KMS-11 (cell line): ENCODE results near the gene DSG2.

ENCODE experiments used
- H2AFZ ChIP-seq: fragments of 200-600 bp; sonication (generic); 2 replicates; pipeline ENCODE4 v1.6.1; 2016; ENCODE audit warnings: antibody characterized with exemption, mixed run types, low read depth
- H3K27ac ChIP-seq: fragments of 200-600 bp; sonication (generic); 2 replicates; pipeline ENCODE4 v1.6.1; 2016; ENCODE audit warnings: mild to moderate bottlenecking, mixed run types
- H3K27me3 ChIP-seq: fragments of 200-600 bp; sonication (generic); 2 replicates; pipeline ENCODE4 v1.6.1; 2017; ENCODE audit warnings: mild to moderate bottlenecking, low read depth, mixed run types, moderate library complexity; ENCODE audit not compliant: insufficient read depth
- H3K36me3 ChIP-seq: fragments of 200-600 bp; sonication (generic); 2 replicates; pipeline ENCODE4 v1.6.1; 2017; ENCODE audit warnings: mild to moderate bottlenecking, mixed run types; ENCODE audit not compliant: insufficient read depth
- H3K4me1 ChIP-seq: fragments of 200-600 bp; sonication (generic); 2 replicates; pipeline ENCODE4 v1.6.1; 2016; ENCODE audit warnings: mild to moderate bottlenecking, low read depth, mixed run types; ENCODE audit not compliant: poor library complexity, severe bottlenecking
- H3K4me2 ChIP-seq: fragments of 200-600 bp; sonication (generic); 2 replicates; pipeline ENCODE4 v1.7.0; 2016; ENCODE audit warnings: mild to moderate bottlenecking, mixed run types
- H3K4me3 ChIP-seq: fragments of 200-600 bp; sonication (generic); IDR thresholded peaks from 2 replicates; pipeline ENCODE4 v1.6.1; 2017; ENCODE audit warnings: low read depth, low read length, mixed read lengths; ENCODE audit not compliant: insufficient read depth
- H3K79me2 ChIP-seq: fragments of 200-600 bp; sonication (generic); 2 replicates; pipeline ENCODE4 v1.6.1; 2016; ENCODE audit warnings: low read depth, mixed run types; ENCODE audit not compliant: insufficient read depth
- H3K9ac ChIP-seq: fragments of 200-600 bp; sonication (generic); 2 replicates; pipeline ENCODE4 v1.6.1; 2016; ENCODE audit warnings: mild to moderate bottlenecking, mixed run types
- H4K20me1 ChIP-seq: fragments of 200-600 bp; sonication (generic); 2 replicates; pipeline ENCODE4 v1.6.1; 2016; ENCODE audit warnings: mild to moderate bottlenecking, mixed run types; ENCODE audit not compliant: insufficient read depth
- CTCF ChIP-seq: fragments of 200-600 bp; sonication (generic); conservative IDR thresholded peaks from 2 replicates; pipeline ENCODE4 v1.6.1; 2017; ENCODE audit warnings: low read depth, mild to moderate bottlenecking, antibody characterized with exemption, low read length, moderate library complexity, mixed read lengths

DSG2 gene

DNA sequence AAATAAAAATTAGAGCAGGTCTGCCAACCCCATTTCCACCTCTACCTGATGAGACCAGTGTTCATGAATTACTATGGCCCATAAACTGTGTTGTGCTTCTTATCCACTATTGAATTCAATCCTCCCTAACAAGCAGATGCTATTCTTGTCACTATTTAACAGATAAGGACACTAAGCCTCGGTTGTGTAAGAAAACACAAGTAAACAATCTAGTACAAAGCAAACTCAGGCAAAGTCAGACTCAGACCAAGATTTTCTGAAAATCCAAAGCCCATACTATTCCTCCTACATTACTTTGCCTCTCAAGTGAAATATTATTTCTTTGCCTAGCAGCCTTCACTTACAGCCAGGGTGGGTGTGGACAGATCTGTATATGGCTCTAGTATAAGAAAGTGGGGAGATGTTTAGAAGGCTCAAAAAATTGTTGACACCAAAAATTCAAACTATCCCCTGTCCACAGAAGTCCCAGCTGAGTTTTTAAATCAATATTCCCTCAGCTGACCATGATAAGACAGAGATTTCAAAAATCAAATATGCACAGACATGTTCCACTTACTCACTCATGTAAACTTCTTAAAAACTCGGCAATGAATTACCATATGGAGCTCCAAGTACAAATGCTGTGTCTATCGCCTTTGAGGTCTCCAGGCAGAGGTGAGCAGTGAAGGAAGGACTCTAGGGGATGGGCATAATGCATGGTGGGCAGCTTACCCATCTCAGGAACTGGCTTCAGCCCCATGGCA, 77.7 kb downstream of the DSG2 start:
- Histone ChIP-seq H3K36me3 (no peaks in the 10 kb centered on the region), H3K9ac (no peak overlapping the region)

GRCh38 chr18:31576670-31577069, 78.7 kb downstream of the DSG2 start:
- H4K20me1 ChIP-seq: no peaks in the 10 kb centered on the region
- no peak overlapping the region for H2AFZ ChIP-seq
- no peak overlapping the region for H3K4me3 ChIP-seq
- H3K27me3 ChIP-seq: no peaks in the 10 kb centered on the region
- H3K79me2 ChIP-seq: no peaks in the 10 kb centered on the region
- no peak overlapping the region for H3K4me2 ChIP-seq
- no peaks in the 10 kb centered on the region for H3K4me1 ChIP-seq
- TF ChIP-seq CTCF: no peak
- H3K36me3 ChIP-seq: no peaks in the 10 kb centered on the region
- H3K27ac ChIP-seq: no peak overlapping the region
- H3K9ac ChIP-seq: no peak overlapping the region

More for the DNA sequence above, 77.7 kb downstream of the DSG2 start:
- no peaks in the 10 kb centered on the region for H3K27me3 ChIP-seq
- TF ChIP-seq CTCF: no peak
- H3K79me2 ChIP-seq: no peaks in the 10 kb centered on the region
- no peak overlapping the region for H3K27ac ChIP-seq
- H3K4me3 ChIP-seq: no peak overlapping the region
- no peak overlapping the region for H2AFZ ChIP-seq
- no peaks in the 10 kb centered on the region for H4K20me1 ChIP-seq
- no peak overlapping the region for H3K4me2 ChIP-seq
- H3K4me1 ChIP-seq: no peaks in the 10 kb centered on the region

- Histone ChIP-seq H3K27ac (no peak overlapping the region), H3K79me2 (no peaks in the 10 kb centered on the region), H3K9ac (no peak overlapping the region), H3K4me1 (no peaks in the 10 kb centered on the region), H3K4me2 (no peak overlapping the region), H2AFZ (no peak overlapping the region), H3K4me3 (no peak overlapping the region), H3K27me3 (no peaks in the 10 kb centered on the region), H4K20me1 (no peaks in the 10 kb centered on the region), H3K36me3 (no peaks in the 10 kb centered on the region)
- no peak for TF ChIP-seq CTCF
These were observed 79.2 kb downstream of the DSG2 start for GRCh38 chr18:31577195-31577594.

DNA sequence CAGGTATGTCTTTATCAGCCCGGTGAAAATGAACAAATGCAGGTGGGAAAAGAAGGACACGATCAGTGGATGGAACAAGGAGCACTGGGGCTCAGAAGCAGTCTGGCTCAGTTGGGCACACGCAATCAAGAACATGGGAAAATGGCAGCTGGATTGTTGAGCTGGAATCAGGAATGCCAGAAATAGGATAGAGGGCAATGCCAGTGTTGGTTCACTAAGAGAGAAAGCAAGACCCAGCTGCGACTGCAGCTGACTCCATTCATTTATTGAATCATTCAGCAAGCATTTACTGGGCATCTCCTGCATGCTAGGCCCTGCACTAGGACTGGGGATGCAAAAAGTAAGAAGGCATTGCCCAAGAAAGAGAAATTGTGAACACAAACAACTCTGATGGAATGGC, 80.1 kb downstream of the DSG2 start:
- TF ChIP-seq CTCF: no peak
- no peak overlapping the region for H3K27ac ChIP-seq
- H3K79me2 ChIP-seq: no peaks in the 10 kb centered on the region
- H3K4me1 ChIP-seq: no peaks in the 10 kb centered on the region
- H2AFZ ChIP-seq: no peak overlapping the region
- H3K4me3 ChIP-seq: no peak overlapping the region
- no peaks in the 10 kb centered on the region for H3K27me3 ChIP-seq
- H3K4me2 ChIP-seq: no peak overlapping the region
- no peaks in the 10 kb centered on the region for H3K36me3 ChIP-seq
- no peaks in the 10 kb centered on the region for H4K20me1 ChIP-seq
- H3K9ac ChIP-seq: no peak overlapping the region
